ENCODE results near the gene CAMK2B.

GRCh38 chr7:44278451-44279161, 46.8 kb downstream of the CAMK2B start:
- TF ChIP-seq CTCF (IDR thresholded peaks at IDR 0.05) (no peak), POLR2A (IDR thresholded peaks at IDR 0.05) (no peak), POLR2AphosphoS5 (IDR thresholded peaks at IDR 0.05) (no peak), EP300 (IDR thresholded peaks at IDR 0.05) (no peak)

Measured in sigmoid colon (tissue), 4 donors.